HG02852 (cell line): ENCODE data around the gene ZNF593OS.
A peak's percentile ranks its signal among the peaks of the same experiment; 100 is the strongest.

ENCODE experiments used
- ATAC-seq: cut with Tn5 transposase; IDR thresholded peaks from one replicate; pipeline ENCODE4 v1.9.1; 2021; ENCODE audit warnings: mild to moderate bottlenecking, moderate library complexity; ENCODE audit not compliant: unreplicated experiment

ZNF593OS gene

DNA sequence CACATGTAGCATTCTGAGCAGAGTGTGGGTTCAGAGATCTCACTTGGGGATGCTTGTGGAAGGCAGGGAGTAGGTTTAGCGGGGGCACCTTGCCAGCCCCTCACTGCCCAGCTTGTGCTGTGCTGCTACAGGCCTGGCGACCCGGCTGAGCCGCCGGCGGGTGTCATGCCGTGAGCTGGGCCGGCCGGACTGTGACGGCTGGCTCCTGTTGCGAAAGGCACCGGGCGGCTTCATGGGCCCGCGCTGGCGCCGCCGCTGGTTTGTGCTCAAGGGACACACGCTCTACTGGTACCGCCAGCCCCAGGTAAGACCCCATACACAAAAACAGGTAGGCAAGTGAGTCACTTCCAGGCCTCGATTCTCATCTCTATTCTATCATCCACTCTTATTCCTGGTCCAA, 13.3 kb upstream of the ZNF593OS start:
- ATAC-seq, result no peak

DNA sequence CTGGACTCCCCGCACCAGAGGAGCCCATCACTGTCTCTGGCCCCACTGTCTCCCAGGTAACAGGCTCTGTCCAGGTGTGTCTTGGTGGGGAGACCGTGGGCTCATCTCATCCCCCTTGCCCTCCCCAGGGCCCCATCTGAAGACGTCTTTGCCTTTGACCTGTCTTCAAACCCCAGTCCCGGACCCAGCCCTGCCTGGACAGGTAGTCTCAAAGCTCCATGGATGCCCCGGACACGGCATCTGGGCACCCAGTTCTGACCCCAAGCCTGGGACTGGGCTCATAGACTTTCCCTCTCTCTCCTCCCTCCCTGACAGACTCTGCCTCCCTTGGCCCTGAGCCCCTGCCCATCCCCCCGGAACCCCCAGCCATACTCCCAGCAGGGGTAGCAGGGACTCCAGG, 12.5 kb upstream of the ZNF593OS start:
- ATAC-seq, result no peak

DNA sequence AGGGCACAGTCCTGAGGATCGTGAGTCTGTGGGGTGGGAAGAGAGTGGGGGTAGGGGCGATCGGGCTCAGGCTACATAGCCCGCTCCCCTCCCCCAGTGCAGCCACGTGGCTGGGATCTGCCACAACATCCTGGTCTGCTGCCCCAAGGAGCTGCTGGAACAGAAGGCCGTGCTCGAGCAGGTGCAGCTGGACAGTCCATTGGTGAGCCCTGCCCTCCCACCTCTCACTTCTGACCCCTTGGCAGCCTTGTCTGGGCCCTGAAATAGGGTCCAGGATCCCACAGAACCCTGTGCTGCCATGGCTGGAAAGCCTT, 10.7 kb upstream of the ZNF593OS start:
- ATAC-seq, result no peak

GRCh38 chr1:26181586-26182382, 10.2 kb upstream of the ZNF593OS start:
- ATAC-seq, result no peak

DNA sequence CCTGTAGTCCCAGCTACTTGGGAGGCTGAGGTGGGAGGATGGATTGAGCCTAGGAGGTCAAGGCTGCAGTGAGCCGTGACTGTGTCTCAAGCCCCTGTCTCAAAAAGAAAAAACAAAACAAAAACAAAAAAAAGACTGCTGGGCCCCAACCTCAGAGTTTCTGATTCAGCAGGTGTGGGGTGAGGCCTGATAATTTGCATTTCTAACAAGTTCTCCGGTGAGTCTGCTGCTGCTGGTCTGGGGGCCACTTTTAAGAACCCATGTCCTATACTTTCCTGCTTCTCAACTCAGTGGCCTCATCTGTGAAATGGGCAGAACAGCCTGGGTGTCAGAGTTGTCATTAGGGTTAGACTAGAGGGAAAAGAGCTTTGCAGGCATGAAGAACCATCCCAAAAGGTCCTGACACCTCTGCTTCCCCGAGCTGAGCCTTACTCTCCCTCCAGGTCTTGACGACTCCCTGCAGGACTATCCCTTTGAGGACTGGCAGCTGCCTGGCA, 8.4 kb upstream of the ZNF593OS start:
- ATAC-seq, result no peak

DNA sequence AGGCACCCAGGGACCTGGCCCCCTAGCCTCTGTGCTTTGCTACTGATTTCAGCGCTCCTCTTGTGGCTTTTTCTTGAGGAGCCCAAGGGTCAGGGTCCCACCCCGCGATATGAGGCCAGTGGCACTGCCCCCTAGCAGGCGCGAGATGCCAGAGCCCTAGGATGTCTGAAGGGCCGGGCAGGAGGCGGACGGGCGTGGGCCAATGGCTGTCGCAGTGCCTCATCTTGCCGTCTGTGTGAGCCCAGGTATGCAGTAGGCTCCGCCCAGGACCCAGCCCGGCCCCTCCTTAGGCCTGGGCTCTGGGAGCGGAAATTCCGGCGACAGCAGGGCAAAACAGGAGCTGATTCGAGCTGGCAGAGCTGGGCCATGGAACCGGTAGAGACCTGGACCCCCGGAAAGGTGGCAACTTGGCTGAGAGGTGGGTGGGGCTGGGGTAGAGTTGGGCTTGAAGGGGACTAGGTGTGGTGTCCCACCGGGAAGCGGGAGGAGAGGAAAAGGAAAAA, 5.6 kb upstream of the ZNF593OS start, which contains the start of gene CNKSR1:
CNKSR1 (plus strand) TSS at position 310 of the 503 bp plus-strand sequence; CDS start at position 367, 57 bp downstream.
- no peak for ATAC-seq

DNA sequence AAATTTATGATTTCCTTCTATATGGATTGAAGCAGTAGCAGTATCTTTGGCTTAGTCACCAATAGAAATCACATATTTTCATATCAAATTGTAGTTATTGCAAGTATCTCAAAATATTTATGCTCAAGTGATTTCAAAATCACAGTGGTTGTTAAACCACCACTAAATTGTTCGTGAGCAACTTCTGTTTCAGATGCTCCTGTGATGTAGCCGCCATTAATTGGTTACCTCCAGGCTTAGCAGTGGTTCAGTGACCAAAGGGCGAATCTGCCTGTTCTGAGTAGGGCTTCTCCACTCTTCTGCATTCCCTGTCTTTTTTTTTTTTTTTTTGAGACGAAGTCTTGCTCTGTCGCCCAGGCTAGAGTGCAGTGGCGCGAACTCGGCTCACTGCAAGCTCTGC, 3.7 kb upstream of the ZNF593OS start:
- ATAC-seq, result no peak

GRCh38 chr1:26170472-26170821, 1.2 kb downstream of the ZNF593OS start:
- ATAC-seq, result no peak

DNA sequence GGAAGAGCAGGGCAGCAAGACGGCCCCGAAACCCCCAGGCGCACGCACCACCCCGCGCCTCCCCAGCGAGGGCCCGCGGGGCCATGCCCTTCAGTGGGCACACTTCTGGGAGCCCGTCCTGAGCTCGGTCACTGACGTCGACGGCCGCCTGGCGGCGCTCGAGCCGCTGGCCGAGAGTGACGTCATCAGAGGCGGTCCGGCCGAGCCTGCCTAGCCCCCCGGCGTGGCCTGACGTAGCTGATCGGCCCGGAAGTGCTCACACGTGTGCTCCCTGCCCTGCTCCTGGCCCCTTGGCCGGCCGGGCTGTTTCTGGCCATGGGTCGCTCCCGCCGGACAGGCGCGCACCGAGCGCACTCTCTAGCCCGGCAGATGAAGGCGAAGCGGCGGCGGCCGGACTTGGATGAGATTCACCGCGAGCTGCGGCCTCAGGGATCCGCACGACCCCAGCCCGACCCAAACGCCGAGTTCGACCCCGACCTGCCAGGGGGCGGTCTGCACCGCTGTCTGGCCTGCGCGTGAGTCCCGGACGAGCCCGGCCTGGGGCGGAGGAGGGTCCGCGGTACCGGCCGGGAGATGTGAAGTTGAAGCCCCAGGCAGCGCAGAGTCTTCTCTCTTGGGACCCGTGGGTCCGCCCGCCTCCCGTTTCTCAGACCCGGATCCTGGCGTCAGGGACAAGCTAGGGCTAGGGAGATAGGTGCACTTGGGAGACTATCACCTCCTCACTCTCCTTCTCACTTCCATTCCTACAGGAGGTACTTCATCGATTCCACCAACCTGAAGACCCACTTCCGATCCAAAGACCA, 1.8 kb downstream of the ZNF593OS start, which contains the start of gene ZNF593:
ZNF593 (plus strand) TSS at position 240 of the 803 bp plus-strand sequence; CDS start at position 316, 76 bp downstream.
- ATAC-seq, result peak; percentile 92

GRCh38 chr1:26169198-26169554, 2.5 kb downstream of the ZNF593OS start:
- no peak for ATAC-seq

GRCh38 chr1:26168410-26169197, 3.0 kb downstream of the ZNF593OS start, which contains the start of gene C1orf232:
Gene C1orf232 (minus strand): TSS chr1:26168963. CDS start chr1:26168499, 464 bp downstream.
- no peak for ATAC-seq

DNA sequence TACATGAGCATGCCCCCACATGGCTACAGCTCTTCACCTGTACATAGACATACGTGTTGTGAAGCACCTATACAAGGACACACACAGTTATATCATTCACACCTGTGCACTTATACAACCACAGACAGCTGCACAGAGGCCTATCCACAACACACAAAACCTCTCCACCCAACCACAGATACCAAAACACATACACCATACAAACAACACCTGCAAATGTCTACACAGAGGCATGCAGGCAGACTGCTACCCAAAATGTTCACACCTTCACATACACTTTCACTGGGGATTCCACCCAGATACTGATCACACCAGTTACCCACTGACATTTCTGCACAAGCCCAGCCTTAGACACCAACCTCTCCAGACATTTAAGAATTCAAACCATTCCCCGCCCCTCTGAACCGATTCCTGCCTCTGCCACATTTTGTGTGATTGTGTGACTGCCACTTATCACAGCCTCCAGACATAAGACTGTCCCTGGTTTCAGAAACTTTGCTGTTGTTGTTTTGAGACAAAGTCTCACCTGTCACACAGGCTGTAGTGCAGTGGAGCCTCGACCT, 4.8 kb downstream of the ZNF593OS start:
- no peak for ATAC-seq

GRCh38 chr1:26164861-26165842, 6.5 kb downstream of the ZNF593OS start:
- ATAC-seq, result no peak

- no peak for ATAC-seq
Measured at GRCh38 chr1:26164036-26164860, 7.4 kb downstream of the ZNF593OS start.

DNA sequence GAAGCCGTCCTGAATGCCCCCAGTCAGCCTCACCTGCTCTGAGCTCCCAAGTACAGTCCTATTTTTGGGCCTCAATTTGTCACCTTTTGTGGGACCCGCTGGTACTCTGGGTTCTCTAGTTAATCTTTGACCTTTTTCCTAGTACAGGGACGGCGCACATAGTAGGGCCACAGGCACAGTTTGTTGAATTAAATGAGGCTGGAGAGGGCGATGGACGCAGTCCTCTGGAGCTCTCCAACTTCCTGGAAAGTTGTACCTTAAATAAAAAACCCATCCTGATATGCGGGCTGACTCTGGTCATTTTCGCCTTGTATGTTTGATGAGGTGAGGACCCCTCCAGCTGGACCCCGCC, 8.0 kb downstream of the ZNF593OS start:
- no peak for ATAC-seq

DNA sequence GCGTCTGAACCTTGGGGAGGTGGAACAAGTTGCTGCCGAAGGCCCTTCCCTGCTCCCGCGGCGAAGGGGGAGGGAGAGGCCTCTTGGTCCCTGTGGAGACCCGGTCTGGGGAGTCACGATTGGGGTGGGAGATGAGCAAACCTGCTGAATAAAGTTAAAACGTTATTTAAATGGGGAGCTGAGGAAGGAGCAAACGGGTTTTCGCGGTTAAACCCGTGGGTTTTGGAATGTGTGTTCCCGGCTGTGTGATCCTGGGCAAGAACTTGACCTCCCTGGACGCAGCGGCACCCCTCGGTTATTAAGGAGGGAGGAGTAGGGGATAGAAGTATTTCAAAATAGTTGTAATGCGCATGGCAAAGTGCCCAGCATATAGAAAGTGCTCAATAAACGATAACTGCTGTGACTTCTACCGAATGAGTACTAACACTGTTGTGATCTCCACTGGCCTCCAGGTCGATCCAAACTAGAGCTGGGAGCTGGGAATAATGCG, 9.4 kb downstream of the ZNF593OS start:
- ATAC-seq, result no peak

DNA sequence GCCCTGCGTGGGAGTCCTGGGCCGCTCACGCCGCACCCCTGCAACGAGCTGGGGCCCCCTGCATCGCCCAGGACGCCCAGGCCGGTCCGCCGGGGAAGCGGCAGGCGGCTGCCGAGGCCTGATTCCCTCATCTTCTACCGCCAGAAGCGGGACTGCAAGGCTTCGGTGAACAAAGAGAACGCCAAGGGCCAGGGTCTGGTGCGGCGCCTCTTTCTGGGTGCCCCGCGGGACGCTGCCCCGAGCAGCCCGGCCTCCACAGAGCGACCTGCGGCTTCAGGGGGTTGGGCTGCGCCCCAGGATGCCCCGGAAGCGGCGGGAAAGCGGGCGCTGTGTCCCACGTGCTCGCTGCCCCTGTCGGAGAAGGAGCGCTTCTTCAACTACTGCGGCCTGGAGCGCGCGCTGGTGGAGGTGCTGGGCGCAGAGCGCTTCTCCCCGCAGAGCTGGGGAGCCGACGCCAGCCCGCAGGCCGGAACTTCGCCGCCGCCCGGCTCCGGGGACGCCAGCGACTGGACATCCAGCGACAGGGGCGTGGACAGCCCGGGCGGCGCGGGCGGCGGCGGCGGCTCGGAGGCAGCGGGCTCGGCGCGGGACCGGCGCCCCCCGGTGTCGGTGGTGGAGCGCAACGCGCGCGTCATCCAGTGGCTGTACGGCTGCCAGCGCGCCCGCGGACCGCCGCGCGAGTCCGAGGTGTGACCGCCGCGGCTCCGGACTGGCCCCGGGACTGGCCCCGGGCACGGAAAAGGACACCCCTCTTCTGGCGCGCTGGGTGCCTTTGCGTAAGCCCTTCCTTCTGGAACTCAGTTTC, 10.0 kb downstream of the ZNF593OS start:
- no peak for ATAC-seq
